ENCODE measurements around the gene KLK4.

KLK4 gene

GRCh38 chr19:50877338-50877737 lies 33.9 kb downstream of the KLK4 start:
- no peak for DNase-seq

- DNase-seq = peak; percentile 25
These were observed 34.7 kb downstream of the KLK4 start for GRCh38 chr19:50876456-50876855.

- no peak for DNase-seq
These were observed 35.3 kb downstream of the KLK4 start for GRCh38 chr19:50875795-50876422.

- no peak for DNase-seq
These were observed 37.0 kb downstream of the KLK4 start for GRCh38 chr19:50874211-50874610.

DNA sequence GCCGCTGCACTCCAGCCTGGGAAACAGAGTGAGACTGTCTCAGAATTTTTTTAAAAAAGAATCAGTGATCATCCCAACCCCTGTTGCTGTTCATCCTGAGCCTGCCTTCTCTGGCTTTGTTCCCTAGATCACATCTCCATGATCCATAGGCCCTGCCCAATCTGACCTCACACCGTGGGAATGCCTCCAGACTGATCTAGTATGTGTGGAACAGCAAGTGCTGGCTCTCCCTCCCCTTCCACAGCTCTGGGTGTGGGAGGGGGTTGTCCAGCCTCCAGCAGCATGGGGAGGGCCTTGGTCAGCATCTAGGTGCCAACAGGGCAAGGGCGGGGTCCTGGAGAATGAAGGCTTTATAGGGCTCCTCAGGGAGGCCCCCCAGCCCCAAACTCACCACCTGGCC lies 38.1 kb downstream of the KLK4 start, which contains the start of gene KLK2:
Gene KLK2, plus strand, starts transcription at position 384 of the 400 bp plus-strand sequence. CDS start 35 bp downstream, outside the sequence.
- no peak for DNase-seq

GRCh38 chr19:50870417-50871089 lies 40.6 kb downstream of the KLK4 start:
- DNase-seq = no peak

DNA sequence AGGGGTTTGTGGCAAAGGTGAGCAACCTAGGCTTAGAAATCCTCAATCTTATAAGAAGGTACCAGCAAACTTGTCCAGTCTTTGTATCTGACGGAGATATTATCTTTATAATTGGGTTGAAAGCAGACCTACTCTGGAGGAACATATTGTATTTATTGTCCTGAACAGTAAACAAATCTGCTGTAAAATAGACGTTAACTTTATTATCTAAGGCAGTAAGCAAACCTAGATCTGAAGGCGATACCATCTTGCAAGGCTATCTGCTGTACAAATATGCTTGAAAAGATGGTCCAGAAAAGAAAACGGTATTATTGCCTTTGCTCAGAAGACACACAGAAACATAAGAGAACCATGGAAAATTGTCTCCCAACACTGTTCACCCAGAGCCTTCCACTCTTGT lies 41.7 kb downstream of the KLK4 start:
- no peak for DNase-seq

GRCh38 chr19:50861496-50862286 lies 49.5 kb downstream of the KLK4 start:
- DNase-seq = no peak

GRCh38 chr19:50861010-50861409 lies 50.2 kb downstream of the KLK4 start:
- DNase-seq = no peak

GRCh38 chr19:50859849-50860248 lies 51.3 kb downstream of the KLK4 start:
- no peak for DNase-seq

- no peak for DNase-seq
These were observed 52.3 kb downstream of the KLK4 start for GRCh38 chr19:50858886-50859285.

GRCh38 chr19:50857366-50857765 lies 53.8 kb downstream of the KLK4 start:
- DNase-seq = no peak

Measured in femur (tissue), 1 donor.